HG03103 (cell line): Measurements from ENCODE around the gene SGCD.

Experiments used
- ATAC-seq: cut with Tn5 transposase; IDR thresholded peaks from one replicate; pipeline ENCODE4 v1.9.1; 2021; ENCODE audit warnings: low read depth; ENCODE audit not compliant: unreplicated experiment

The SGCD gene

DNA sequence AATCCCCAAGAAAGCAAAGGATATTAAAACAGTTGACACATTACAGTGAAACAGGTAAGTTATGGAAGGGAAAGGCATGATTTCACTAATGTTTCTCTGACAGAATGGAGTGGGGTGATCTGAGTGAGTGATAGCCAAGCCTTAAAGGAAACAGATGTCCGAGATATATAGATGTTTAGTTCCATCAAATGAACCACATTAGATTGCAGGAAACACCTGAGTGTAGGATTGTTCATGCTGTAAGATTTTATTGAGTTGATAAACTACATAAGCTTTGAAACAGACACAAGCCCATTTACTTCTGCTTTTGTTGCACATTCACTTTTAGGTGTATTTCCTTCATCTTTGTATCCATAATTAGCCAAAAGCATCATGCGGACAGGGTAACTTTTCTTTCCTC lies 356.0 kb downstream of the SGCD start:
- no peak for ATAC-seq

- ATAC-seq = no peak
Observed at GRCh38 chr5:156683509-156683908, 356.5 kb downstream of the SGCD start.

DNA sequence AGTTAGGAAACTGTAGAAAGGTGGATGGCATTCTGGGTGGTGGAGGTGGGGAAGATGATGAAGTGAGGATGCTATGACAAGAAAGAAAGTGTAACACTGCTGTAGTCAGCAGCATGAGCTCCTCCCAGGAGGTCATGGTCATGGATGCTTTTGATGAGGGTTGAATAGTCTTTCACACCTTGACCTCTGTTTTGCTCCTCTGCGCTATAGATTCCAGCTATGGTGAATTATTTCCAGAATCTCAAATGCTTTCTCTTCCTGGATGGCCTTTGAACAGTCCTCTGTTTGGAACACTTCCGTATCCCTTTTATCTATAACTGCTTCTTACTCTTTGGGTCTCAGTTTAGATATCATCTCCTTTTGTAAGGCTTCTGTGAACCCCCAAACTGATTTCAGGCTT lies 357.3 kb downstream of the SGCD start:
- no peak for ATAC-seq

- no peak for ATAC-seq
Observed at GRCh38 chr5:156685481-156685880, 358.5 kb downstream of the SGCD start.

- no peak for ATAC-seq
Observed at GRCh38 chr5:156686380-156686779, 359.4 kb downstream of the SGCD start.

GRCh38 chr5:156686796-156687195 lies 359.8 kb downstream of the SGCD start:
- no peak for ATAC-seq

- ATAC-seq = no peak
Observed at GRCh38 chr5:156687514-156687913, 360.6 kb downstream of the SGCD start.

DNA sequence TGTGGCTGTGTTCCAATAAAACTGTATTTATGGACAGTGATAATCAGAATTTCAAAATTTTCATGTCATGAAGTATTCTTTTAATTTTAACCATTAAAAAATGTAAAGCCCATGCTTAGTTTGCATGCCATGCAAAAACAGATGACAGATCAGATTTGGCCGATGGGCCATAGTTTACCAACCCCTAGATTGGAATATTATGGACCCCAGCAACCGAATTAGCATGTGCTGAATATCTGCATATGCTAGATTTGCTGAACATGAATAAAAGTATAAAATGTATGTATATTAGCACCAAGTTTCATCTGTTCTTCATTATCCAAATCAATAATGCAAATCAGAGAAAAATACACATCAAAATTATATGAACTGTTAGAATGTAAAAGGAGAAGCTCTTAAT lies 364.6 kb downstream of the SGCD start:
- ATAC-seq = no peak

DNA sequence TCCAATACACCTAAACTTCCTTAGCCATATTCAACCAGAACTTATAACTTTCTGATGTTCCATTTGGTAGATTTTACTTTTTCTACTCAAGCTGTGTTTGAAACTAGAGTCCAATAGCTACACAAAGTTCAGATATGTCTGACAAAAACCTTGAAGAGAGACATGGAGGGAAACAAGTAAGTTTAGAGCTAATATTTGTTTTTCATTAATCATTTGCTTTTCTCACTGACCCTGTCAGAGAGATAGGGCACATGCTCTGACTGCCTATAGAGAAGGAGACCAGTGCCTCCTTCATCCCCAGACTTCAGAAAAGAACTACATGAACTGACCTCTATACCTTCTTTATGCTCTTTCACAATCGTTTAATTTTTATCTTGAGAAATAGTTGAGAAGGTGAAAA lies 366.1 kb downstream of the SGCD start:
- ATAC-seq = no peak

DNA sequence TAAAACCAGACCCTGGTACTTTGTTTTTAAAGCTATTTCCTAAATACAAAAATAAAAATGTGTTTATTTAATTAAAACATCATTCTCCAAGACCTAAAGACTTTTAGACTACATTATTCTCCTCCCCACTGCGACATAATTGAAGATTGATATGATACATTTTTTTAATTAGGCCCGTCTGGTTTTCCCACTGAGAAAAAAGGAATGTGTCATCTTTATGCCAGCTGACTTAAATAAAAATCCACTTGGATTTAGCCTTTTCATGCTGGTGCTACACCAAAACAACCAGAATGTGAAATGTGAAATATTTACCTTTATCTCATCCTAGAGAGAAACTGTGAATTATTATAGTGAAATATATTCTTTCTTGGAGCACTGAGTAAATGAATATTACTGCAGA lies 367.6 kb downstream of the SGCD start:
- ATAC-seq = no peak

GRCh38 chr5:156695774-156696173 lies 368.8 kb downstream of the SGCD start:
- no peak for ATAC-seq

DNA sequence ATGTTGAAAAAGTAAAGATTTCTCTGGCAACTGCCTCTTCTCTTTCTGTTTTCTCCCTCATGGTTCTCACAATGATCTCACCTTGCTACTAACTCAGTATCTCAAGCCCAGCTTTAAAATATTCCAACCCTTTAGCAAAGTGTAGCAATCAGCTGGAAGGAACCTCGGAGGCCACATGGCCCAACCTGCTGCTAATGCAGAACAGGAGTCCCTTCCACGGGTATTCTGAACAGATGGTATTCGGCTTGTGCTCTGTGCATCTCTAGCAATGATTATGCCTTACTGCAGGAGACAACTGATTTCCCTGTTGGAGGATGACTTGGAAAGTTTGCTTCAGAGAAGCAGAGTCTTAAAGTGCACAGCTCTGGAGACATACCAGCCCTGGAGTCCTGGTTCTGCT lies 371.4 kb downstream of the SGCD start:
- ATAC-seq = no peak

- no peak for ATAC-seq
Observed at GRCh38 chr5:156699147-156699546, 372.2 kb downstream of the SGCD start.

DNA sequence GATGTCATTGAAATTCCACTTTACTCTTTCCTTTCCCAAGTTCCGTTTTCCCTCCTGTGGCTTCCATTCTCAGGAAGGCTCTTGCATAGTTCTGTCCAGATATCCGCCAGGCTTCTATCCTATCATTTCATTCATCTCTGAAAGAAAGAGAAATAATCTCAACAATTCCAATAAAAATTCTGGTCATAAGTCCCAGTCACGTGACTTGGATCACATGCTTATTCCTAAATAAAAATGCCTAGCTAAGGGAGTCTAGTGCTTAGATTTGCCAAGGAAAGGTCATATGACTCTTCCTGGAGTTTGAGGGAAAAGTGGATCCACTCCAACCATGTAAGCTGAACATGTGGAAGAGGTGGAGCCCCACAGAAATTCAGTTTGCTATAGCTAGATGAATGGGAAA lies 377.2 kb downstream of the SGCD start:
- ATAC-seq = no peak

DNA sequence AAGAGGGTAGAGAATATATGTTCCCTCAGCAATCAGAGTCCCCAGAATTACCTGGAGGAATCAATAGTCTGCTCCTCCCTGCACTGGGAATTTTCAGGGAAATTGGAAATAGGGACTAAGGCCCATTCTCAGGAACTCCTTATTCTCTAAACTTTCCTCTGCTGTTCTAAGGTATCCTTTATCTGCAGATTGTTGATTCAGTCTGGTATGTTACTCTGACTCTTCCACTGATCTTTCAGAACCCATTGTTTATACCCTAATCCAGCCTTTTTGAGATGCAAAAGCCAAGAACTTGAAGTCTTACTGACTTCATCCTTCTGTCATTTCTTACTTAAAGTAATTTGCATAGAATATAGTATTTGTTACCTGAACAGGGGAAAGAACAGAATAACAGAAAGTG lies 379.7 kb downstream of the SGCD start:
- ATAC-seq = no peak

- no peak for ATAC-seq
Observed at GRCh38 chr5:156707750-156708149, 380.8 kb downstream of the SGCD start.

GRCh38 chr5:156715287-156715686 lies 388.3 kb downstream of the SGCD start:
- ATAC-seq = no peak

DNA sequence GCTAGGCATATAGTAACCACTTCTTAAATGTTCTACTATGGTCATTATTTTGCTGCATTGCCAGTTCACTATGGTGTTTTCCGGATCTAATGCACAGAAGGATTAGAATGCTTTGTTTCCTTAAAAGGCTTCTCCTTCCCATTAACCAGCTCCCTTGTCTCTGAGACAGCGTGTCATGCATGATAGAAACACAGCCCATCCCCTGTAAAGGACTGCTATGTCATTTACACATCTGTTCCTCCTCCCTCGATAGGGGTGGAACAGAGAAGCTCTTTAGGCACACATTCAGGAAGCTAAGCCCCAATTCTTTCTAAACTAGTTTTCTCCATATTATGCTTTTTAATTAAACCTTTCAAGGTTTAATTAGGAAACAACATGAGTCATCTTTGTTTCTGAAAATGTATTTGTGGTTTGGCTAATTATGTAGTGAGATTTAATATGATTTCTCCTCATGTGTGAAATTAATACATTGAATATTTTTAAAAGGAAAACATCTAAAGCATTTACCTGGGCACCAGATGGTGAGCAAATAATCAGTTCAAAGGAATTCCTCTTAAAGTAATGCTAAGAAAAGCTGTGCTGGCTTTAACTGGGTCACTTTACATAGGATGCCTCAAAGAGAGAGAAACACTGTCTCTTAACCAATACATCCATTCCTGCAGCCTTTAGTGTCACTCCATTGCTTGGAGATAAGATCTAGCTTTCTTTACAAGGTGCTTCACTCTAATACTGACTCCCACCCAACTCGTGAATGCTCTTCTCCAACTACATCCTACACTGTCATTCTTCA lies 389.8 kb downstream of the SGCD start:
- no peak for ATAC-seq

DNA sequence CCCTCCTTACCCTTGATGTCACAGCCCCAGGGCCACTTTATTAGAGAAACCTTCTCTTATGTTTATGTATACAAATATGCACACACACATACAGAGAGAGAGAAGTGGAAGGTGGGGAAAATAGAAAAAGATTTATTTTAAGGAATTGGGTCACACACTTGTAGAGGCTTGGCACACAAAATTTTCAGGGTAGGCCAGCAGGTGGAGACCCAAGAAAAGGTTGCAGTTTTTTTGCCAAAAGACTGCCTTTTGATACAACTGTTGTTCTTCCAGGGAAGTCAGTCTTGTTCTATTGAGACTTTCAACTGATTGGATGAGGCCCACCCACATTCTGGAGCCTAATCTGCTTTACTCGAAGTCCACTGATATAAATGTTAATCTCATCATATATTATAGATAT lies 392.0 kb downstream of the SGCD start:
- ATAC-seq = no peak

DNA sequence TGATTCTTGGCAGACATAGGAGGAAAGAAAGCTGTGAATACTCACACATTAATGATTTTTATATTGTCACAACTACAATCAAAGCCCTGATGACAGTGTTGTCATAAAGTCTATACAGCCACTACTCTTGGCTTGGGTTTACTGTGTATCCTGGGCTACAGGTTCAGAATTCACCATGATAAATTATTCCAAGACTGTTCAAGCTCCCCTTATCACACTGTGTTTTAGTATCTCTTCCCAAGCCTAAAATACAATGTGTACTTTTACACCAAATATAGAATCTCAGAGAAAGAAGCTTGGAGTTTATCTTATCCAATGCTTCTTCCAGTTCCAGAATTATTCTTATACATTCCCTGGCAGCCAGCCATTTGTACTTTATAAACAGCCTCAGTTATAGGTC lies 395.4 kb downstream of the SGCD start:
- no peak for ATAC-seq

- no peak for ATAC-seq
Observed at GRCh38 chr5:156735477-156735876, 408.5 kb downstream of the SGCD start.

DNA sequence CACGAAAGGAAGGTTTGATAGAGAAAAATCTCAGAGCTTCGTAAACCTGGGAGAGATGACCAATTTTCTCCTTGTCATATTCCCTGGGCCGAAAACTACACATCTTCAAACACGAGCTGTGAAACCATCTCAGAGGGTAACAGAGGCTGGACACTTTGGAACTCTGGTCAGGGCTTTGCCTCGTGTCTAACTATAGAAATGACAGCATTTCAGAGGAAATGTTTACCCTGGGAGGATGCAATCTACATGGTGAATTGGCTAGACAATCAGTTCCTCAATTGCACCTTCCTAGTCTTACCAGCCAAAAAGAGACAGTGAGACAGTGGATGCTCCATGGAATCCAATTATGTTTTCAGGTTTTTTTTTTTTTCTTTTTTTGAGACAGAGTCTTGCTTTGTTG lies 414.6 kb downstream of the SGCD start:
- ATAC-seq = no peak

GRCh38 chr5:156753846-156754245 lies 426.9 kb downstream of the SGCD start:
- no peak for ATAC-seq
